Neuronal stem cell (in vitro differentiated cells): ENCODE results near the gene RINT1.

ENCODE experiments used
- DNase-seq: peaks from one replicate; pipeline ENCODE4 v3.0.0-alpha.2; 2013; ENCODE audit warnings: low spot score
- H2AFZ ChIP-seq: one replicate; pipeline ENCODE4 v1.6.1; 2013; ENCODE audit warnings: mild to moderate bottlenecking, low read length, inconsistent platforms
- H2AK5ac ChIP-seq: 2 replicates; pipeline ENCODE4 v1.6.1; 2013; ENCODE audit warnings: low read depth, mild to moderate bottlenecking, inconsistent platforms, low read length, moderate library complexity, mixed read lengths
- H2BK120ac ChIP-seq: 2 replicates; pipeline ENCODE4 v1.6.1; 2013; ENCODE audit warnings: low read depth, mild to moderate bottlenecking, inconsistent platforms, low read length, moderate library complexity, mixed read lengths
- H2BK12ac ChIP-seq: one replicate; pipeline ENCODE4 v1.6.1; 2013; ENCODE audit warnings: low read length, inconsistent platforms
- H2BK15ac ChIP-seq: 2 replicates; pipeline ENCODE4 v1.6.1; 2013; ENCODE audit warnings: mild to moderate bottlenecking, low read length, inconsistent platforms, mixed read lengths
- H2BK5ac ChIP-seq: one replicate; pipeline ENCODE4 v1.6.1; 2013; ENCODE audit warnings: inconsistent platforms, mild to moderate bottlenecking, low read length, moderate library complexity
- H3K14ac ChIP-seq: one replicate; pipeline ENCODE4 v1.6.1; 2013; ENCODE audit warnings: low read length, inconsistent platforms
- H3K18ac ChIP-seq: 2 replicates; pipeline ENCODE4 v1.6.1; 2013; ENCODE audit warnings: low read length, inconsistent platforms
- H3K23ac ChIP-seq: 2 replicates; pipeline ENCODE4 v1.6.1; 2013; ENCODE audit warnings: low read depth, mild to moderate bottlenecking, mixed read lengths, low read length, inconsistent platforms; ENCODE audit not compliant: poor library complexity
- H3K27ac ChIP-seq: replicated peaks from 3 replicates; pipeline ENCODE4 v1.5.1; 2013; ENCODE audit warnings: low read length, inconsistent platforms
- H3K27me3 ChIP-seq, 3 experiments: 2 replicates each; pipeline ENCODE4 v1.6.1; 2013; ENCODE audit warnings: low read length in 3 of 3, mild to moderate bottlenecking in 2 of 3, inconsistent platforms in 1 of 3, low read depth in 1 of 3, mixed read lengths in 1 of 3, moderate library complexity in 1 of 3; ENCODE audit not compliant: control insufficient read depth in 3 of 3, insufficient read depth in 3 of 3
- H3K36me3 ChIP-seq, 2 donors: replicated peaks in 1 of 2; 2 replicates each; pipeline ENCODE4 v1.6.1; 2013; ENCODE audit warnings: low read length in 2 of 2; ENCODE audit not compliant: control insufficient read depth in 2 of 2, insufficient read depth in 2 of 2
- H3K4ac ChIP-seq: 2 replicates; pipeline ENCODE4 v1.6.1; 2013; ENCODE audit warnings: inconsistent platforms, mild to moderate bottlenecking, low read length, moderate library complexity
- H3K4me1 ChIP-seq, 2 donors: 1 replicate in 1 of 2; 2 replicates in 1 of 2; pipeline ENCODE4 v1.6.1; 2013; ENCODE audit warnings: low read length in 2 of 2, low read depth in 1 of 2; ENCODE audit not compliant: control insufficient read depth in 2 of 2, insufficient read depth in 1 of 2
- H3K4me2 ChIP-seq: one replicate; pipeline ENCODE4 v1.6.1; 2013; ENCODE audit warnings: mild to moderate bottlenecking, low read length, inconsistent platforms; ENCODE audit not compliant: insufficient read depth, poor library complexity, severe bottlenecking
- H3K4me3 ChIP-seq, 2 donors: 2 replicates each; pipeline ENCODE4 v1.5.1; 2013; ENCODE audit warnings: low read length in 2 of 2, mild to moderate bottlenecking in 2 of 2, inconsistent platforms in 1 of 2, moderate library complexity in 1 of 2
- H3K79me1 ChIP-seq: one replicate; pipeline ENCODE4 v1.6.1; 2013; ENCODE audit warnings: low read depth, mild to moderate bottlenecking, inconsistent platforms, low read length, moderate library complexity
- H3K9ac ChIP-seq: one replicate; pipeline ENCODE4 v1.6.1; 2013; ENCODE audit warnings: mild to moderate bottlenecking, low read depth, low read length, inconsistent platforms; ENCODE audit not compliant: poor library complexity
- H3K9me3 ChIP-seq, 2 donors: replicated peaks in 1 of 2; 2 replicates each; pipeline versions ENCODE3 to v1.6.1; 2013; ENCODE audit warnings: low read length in 2 of 2, mild to moderate bottlenecking in 2 of 2, inconsistent platforms in 1 of 2, low read depth in 1 of 2, mixed read lengths in 1 of 2, moderate library complexity in 1 of 2; ENCODE audit not compliant: control insufficient read depth in 2 of 2, insufficient read depth in 1 of 2
- H4K8ac ChIP-seq: one replicate; pipeline ENCODE4 v1.6.1; 2013; ENCODE audit warnings: low read depth, mild to moderate bottlenecking, inconsistent platforms, low read length, moderate library complexity
- H4K91ac ChIP-seq: one replicate; pipeline ENCODE4 v1.6.1; 2013; ENCODE audit warnings: low read length, low read depth, mild to moderate bottlenecking, inconsistent platforms; ENCODE audit not compliant: poor library complexity
- WGBS, 2 donors: extraction: QIAGEN DNeasy Blood & Tissue Kit; methylation state at CpG; one replicate each; pipeline ENCODE4 v1.1.7; 2013; ENCODE audit warnings: missing lambda C conversion rate in 2 of 2, mixed read lengths in 1 of 2; ENCODE audit not compliant: insufficient read length in 2 of 2, insufficient replicate concordance in 1 of 2; ENCODE audit errors: extremely low coverage in 2 of 2; 5-methylcytosine and 5-hydroxymethylcytosine counted together

The RINT1 gene

DNA sequence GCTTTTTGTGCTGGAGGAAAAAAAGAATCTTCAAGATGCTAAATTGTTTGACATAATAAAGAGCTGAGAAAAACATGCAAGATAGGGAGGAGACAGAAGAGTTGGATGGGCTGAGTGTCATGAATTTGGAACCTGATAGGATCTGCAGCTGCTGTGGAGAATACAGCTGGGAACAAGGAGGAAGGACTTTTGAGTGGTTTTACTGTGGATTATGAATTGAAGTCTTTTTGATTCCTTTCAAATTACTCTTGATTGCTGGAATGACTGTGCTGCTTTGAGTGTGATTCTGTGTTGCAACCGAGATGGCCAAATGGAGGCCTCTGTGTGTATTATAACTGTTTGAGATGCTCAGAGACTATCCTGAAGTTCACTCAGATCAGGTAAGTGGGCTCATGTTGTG is 45.2 kb downstream of the RINT1 start:
- no peaks in the 10 kb centered on the region for H3K36me3 ChIP-seq
- H3K4me2 ChIP-seq = no peak overlapping the region
- no peak overlapping the region for H2BK15ac ChIP-seq
- no peak overlapping the region for H4K8ac ChIP-seq
- DNase-seq = no peak
- H3K4me3 ChIP-seq = no peak overlapping the region
- H2AK5ac ChIP-seq = no peak overlapping the region
- no peak overlapping the region for H2BK12ac ChIP-seq
- H3K79me1 ChIP-seq = peaks cover 1% of the 10 kb centered on the region
- no peak overlapping the region for H3K23ac ChIP-seq
- no peaks in the 10 kb centered on the region for H3K9me3 ChIP-seq
- no peak overlapping the region for H2BK120ac ChIP-seq
- no peaks in the 10 kb centered on the region for H3K27me3 ChIP-seq
- no peak overlapping the region for H3K9ac ChIP-seq
- H4K91ac ChIP-seq = no peak overlapping the region
- no peak overlapping the region for H3K27ac ChIP-seq
- H2AFZ ChIP-seq = no peak overlapping the region
- no peak overlapping the region for H3K18ac ChIP-seq
- no peak overlapping the region for H3K4ac ChIP-seq
- no peak overlapping the region for H3K14ac ChIP-seq
- H3K4me1 ChIP-seq = peaks cover 0 to 2% of the 10 kb centered on the region in 2 donors
- H2BK5ac ChIP-seq = no peak overlapping the region
- WGBS, 2 donors = no CpG with 5 or more reads among the region's 1 CpG

DNA sequence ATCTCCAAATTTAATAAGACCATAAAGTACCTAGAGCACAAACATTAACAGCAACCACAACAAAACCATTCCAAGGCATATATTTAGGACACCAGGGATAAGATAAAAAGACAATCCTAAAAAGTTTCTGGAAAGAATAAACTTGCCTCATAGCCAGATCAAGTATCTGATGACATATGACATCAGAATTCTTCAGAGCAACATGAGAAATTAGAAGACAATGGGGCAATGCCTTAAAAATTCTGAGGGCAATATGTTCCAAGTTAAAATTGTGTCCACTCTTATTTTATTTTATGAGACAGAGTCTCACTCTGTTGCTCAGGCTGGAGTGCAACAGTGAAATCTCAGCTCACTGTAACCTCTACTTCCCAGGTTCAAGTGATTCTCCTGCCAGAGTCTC is 46.5 kb downstream of the RINT1 start:
- peaks cover 1% of the 10 kb centered on the region for H3K79me1 ChIP-seq
- H3K14ac ChIP-seq = no peak overlapping the region
- H3K4me3 ChIP-seq = no peak overlapping the region
- no peaks in the 10 kb centered on the region for H3K27me3 ChIP-seq
- H3K4me2 ChIP-seq = no peak overlapping the region
- H4K8ac ChIP-seq = no peak overlapping the region
- no peaks in the 10 kb centered on the region for H3K9me3 ChIP-seq
- H4K91ac ChIP-seq = no peak overlapping the region
- H2BK15ac ChIP-seq = no peak overlapping the region
- H3K4me1 ChIP-seq = peaks cover 0 to 2% of the 10 kb centered on the region in 2 donors
- no peak overlapping the region for H2BK5ac ChIP-seq
- H3K18ac ChIP-seq = no peak overlapping the region
- no peak overlapping the region for H3K4ac ChIP-seq
- no peak overlapping the region for H2BK120ac ChIP-seq
- H2AK5ac ChIP-seq = no peak overlapping the region
- no peak overlapping the region for H2BK12ac ChIP-seq
- H3K36me3 ChIP-seq = no peaks in the 10 kb centered on the region
- H2AFZ ChIP-seq = no peak overlapping the region
- no peak overlapping the region for H3K9ac ChIP-seq
- DNase-seq = no peak
- no peak overlapping the region for H3K27ac ChIP-seq
- H3K23ac ChIP-seq = no peak overlapping the region

DNA sequence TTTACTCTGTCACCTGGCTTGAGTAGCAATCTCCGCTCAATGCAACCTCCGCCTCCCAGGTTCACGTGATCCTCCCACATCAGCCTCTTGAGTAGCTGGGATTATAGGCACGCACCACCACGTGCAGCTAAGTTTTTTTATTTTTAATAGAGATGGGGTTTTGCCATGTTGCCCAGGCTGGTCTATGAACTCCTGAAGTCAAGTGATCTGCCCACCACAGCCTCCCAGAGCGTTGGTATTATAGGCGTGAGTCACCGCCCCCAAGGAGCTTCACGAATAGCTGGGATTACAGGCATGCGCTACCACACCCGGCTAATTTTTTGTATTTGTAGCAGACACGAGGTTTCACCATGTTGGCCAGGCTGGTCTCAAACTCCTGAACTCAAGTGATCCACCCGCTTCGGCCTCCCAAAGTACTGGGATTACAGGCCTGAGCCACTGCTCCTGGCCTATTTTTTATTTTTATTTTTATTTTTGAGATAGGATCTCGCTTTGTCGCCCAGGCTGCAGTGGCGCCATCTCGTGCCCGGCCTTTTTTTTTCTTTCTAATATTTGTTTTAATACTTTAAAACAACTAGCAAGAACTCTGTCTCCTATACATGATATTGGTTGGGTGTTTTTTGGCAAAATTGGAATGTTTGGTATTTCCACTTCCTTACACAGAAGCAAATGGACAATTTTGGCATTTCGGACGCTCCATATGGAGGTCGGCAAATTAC is 48.2 kb downstream of the RINT1 start:
- Histone ChIP-seq H2BK12ac (no peak overlapping the region), H3K14ac (no peak overlapping the region), H3K9me3 (no peaks in the 10 kb centered on the region), H4K91ac (no peak overlapping the region), H3K23ac (no peak overlapping the region), H2BK120ac (no peak overlapping the region), H3K79me1 (peaks cover 1% of the 10 kb centered on the region), H2AFZ (no peak overlapping the region), H3K27me3 (no peaks in the 10 kb centered on the region), H3K4me1 (peaks cover 0 to 2% of the 10 kb centered on the region in 2 donors), H3K27ac (no peak overlapping the region), H2AK5ac (no peak overlapping the region), H2BK5ac (no peak overlapping the region), H3K18ac (no peak overlapping the region), H2BK15ac (no peak overlapping the region), H3K9ac (no peak overlapping the region), H4K8ac (no peak overlapping the region), H3K36me3 (no peaks in the 10 kb centered on the region), H3K4me3 (no peak overlapping the region), H3K4ac (no peak overlapping the region), H3K4me2 (no peak overlapping the region)
- no peak for DNase-seq
- no CpG with 5 or more reads among the region's 22 CpGs for WGBS, 2 donors

DNA sequence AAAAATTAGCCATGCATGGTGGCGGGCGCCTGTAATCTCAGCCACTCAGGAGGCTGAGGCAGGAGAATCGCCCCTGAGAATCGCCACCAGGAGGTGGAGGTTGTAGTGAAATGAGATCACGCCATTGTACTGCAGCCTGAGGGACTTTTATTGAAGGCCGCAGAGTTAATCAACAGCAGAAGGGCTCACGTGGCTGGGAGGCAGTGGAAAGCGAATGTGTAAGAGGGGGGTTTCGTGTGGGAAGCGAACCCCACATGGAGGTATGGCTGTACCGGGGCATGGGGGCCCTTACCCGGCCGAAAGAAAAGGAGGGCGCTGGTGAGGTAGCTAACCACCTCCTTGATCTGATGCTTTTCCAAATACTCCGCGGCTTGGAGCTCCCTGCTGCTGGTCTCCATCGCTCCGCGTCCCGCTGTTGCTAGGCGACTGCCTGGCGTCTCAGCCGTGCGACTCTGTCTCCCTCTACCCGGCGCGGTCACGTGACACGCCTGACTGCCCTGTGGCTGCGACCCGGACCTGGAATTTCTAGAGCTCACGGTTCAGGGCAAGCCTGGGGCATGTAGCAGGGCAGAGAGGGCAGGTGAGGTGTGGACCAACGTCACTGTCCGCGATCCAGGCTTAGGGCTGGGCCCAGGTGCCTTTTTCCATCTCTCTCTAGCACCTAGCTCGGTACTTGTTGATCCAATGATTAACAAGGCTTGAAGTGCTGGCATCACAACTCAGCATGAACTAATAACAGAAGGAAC is 49.2 kb downstream of the RINT1 start, which contains the start of gene EFCAB10:
EFCAB10 (minus strand) TSS at position 428 of the 746 bp plus-strand sequence; CDS start at position 398, 30 bp downstream.
- H2AFZ ChIP-seq = peak within 1 kb of the TSS; percentile 88
- no peak within 1 kb of the TSS for H2BK5ac ChIP-seq
- peaks cover 0 to 2% of the 10 kb centered on the region in 2 donors for H3K4me1 ChIP-seq
- WGBS, 2 donors = no CpG with 5 or more reads among the region's 36 CpGs
- peaks cover 1% of the 10 kb centered on the region for H3K79me1 ChIP-seq
- H2BK12ac ChIP-seq = no peak within 1 kb of the TSS
- H3K27me3 ChIP-seq = no peaks in the 10 kb centered on the region
- H3K4me2 ChIP-seq = peak within 1 kb of the TSS; percentile 92
- peak within 1 kb of the TSS; percentile 63 for H3K14ac ChIP-seq
- DNase-seq = peak; percentile 80
- no peaks in the 10 kb centered on the region for H3K9me3 ChIP-seq
- no peak within 1 kb of the TSS for H2BK120ac ChIP-seq
- peak within 1 kb of the TSS; percentile 96 for H4K8ac ChIP-seq
- H3K27ac ChIP-seq = no peak within 1 kb of the TSS
- no peaks in the 10 kb centered on the region for H3K36me3 ChIP-seq
- peak within 1 kb of the TSS; percentile 29 for H3K23ac ChIP-seq
- no peak within 1 kb of the TSS for H4K91ac ChIP-seq
- H2AK5ac ChIP-seq = no peak within 1 kb of the TSS
- no peak within 1 kb of the TSS for H3K4ac ChIP-seq
- H3K4me3 ChIP-seq = peak within 1 kb of the TSS; percentile 62 to 75
- peak within 1 kb of the TSS; percentile 97 for H3K18ac ChIP-seq
- H2BK15ac ChIP-seq = peak within 1 kb of the TSS; percentile 93
- peak within 1 kb of the TSS; percentile 92 for H3K9ac ChIP-seq
